H1 (cell line): ENCODE data around the gene PDC. TPM values are rescaled to one million over a fixed set of nuclear protein-coding genes. Genes with fewer than 3 reads are reported as not detected.

Experiments
- BACH1 ChIP-seq: IDR thresholded peaks from 2 replicates; pipeline ENCODE4 v1.6.1; 2012; ENCODE audit warnings: low read length, improper control_type of control experiment
- CBX5 ChIP-seq: fragments of 300-800, 300-1000 bp; sonication (generic); IDR thresholded peaks from 2 replicates; pipeline ENCODE4 v1.7.1; 2016; ENCODE audit warnings: antibody characterized with exemption, low read length, low read depth
- EGR1 ChIP-seq: IDR thresholded peaks from 2 replicates; pipeline ENCODE4 v1.6.1; 2011; ENCODE audit warnings: low read depth, low read length, borderline replicate concordance
- JUND ChIP-seq: IDR thresholded peaks from 2 replicates; pipeline ENCODE4 v1.6.1; 2011; ENCODE audit warnings: mild to moderate bottlenecking, improper control_type of control experiment, low read length
- KDM4A ChIP-seq: IDR thresholded peaks from one replicate; pipeline ENCODE4 v1.7.1; 2012; ENCODE audit warnings: low read depth, mild to moderate bottlenecking, moderate library complexity, low read length, inconsistent platforms; ENCODE audit not compliant: severe bottlenecking
- POLR2A ChIP-seq, 2 experiments: IDR thresholded peaks; 1 replicate in 1 of 2; 2 replicates in 1 of 2; pipeline ENCODE4 v1.6.1; 2011; ENCODE audit warnings: low read depth in 2 of 2, low read length in 2 of 2, mild to moderate bottlenecking in 2 of 2; ENCODE audit errors: control extremely low read depth in 1 of 2
- SRF ChIP-seq: IDR thresholded peaks from 2 replicates; pipeline ENCODE4 v1.6.1; 2011; ENCODE audit warnings: mild to moderate bottlenecking, low read depth, low read length, moderate library complexity
- YY1 ChIP-seq: IDR thresholded peaks from 2 replicates; pipeline ENCODE4 v1.6.1; 2011; ENCODE audit warnings: low read depth, mild to moderate bottlenecking, low read length
- polyA plus RNA-seq, 7 experiments: library from polyadenylated mRNA; depleted of rRNA in 3 of 7; stranded (reverse) in 5 of 7; unstranded in 2 of 7; fragments of >200 nt in 5 of 7; fragments of 200-250 nt in 2 of 7; gene quantifications; 1 replicate in 5 of 7; 2 replicates in 1 of 7; 4 replicates in 1 of 7; pipeline versions ENCODE4 v1.2.1 to v1.2.3, GENCODE V29; 2011 to 2013; ENCODE audit warnings: missing spikeins in 2 of 7, mixed read lengths in 2 of 7
- total RNA-seq: library from RNA; stranded (reverse); fragmentation: NEBNext Ultra II Directional; extraction: Animal tissue kit (Norgen Biotek cat#: 25700); gene quantifications from 2 replicates; pipeline ENCODE4 v1.2.1, GENCODE V29; 2021

Gene PDC
- total and polyA plus RNA-seq, 2 of the 8 experiments (the other 6 are each of a cell fraction or from before 2014, with no cell fraction given) = not detected

- TF ChIP-seq CBX5 (no peak), BACH1 (no peak), YY1 (no peak), JUND (no peak), SRF (no peak), EGR1 (no peak), KDM4A (no peak), POLR2A (IDR thresholded peaks at IDR 0.05; ENCODE audit: control extremely low read depth in 1 of 2, low read depth in 2 of 2, low read length in 2 of 2) (no peak)
- TF ChIP-seq, all 59 proteins: peak for 0
Observed at GRCh38 chr1:186483561-186483960, 22.6 kb upstream of the PDC start (continued).
